Right lobe of liver (tissue), 5 donors: Measurements from ENCODE around the gene MRGPRG. TPM values are rescaled to one million over a fixed set of nuclear protein-coding genes. Genes with fewer than 3 reads are reported as not detected.

Experiments
- total RNA-seq, 6 experiments: library from RNA; depleted of rRNA in 2 of 6; stranded (reverse); fragments of >200 nt in 2 of 6; fragmentation: NEBNext Ultra II Directional in 3 of 6; extraction: Animal tissue kit (Norgen Biotek cat#: 25700) in 3 of 6; gene quantifications; one replicate each; pipeline versions ENCODE4 v1.1.0 to v1.2.4, GENCODE V29; 2016 to 2023
- donor health status: DM: no; HTN: no; CAD: no.
- donor health status: DM: no; HTN: no; CAD: no.
- donor health status: DM: no; HTN: yes; CAD: no.
- donor health status: DM: no; HTN: yes; CAD: no.

Gene MRGPRG
- total RNA-seq, 6 experiments from 2014 or later, result not detected

Other genes starting within 250 kb of the MRGPRG start
- gene NAP1L4, start 226.5 kb downstream of the MRGPRG start, total RNA-seq, result 10 to 100 TPM; 37.6 to 76.0 (median 56.9) TPM
- 10 to 100 TPM; 17.3 to 44.7 (median 22.7) TPM for gene CARS1, start 161.4 kb downstream of the MRGPRG start, total RNA-seq
- 1 to 10 TPM; 2.2 to 6.3 (median 3.4) TPM for gene OSBPL5, start 53.5 kb downstream of the MRGPRG start, total RNA-seq
- not detected for gene MRGPRE, start 13.6 kb upstream of the MRGPRG start, total RNA-seq
- gene ZNF195, start 160.3 kb upstream of the MRGPRG start, total RNA-seq, result 10 to 100 TPM in 1 of 6 experiments, 1 to 10 TPM in 5; 6.9 to 10.1 (median 7.5) TPM